Measurements from ENCODE around the gene ZNF90. TPM values are rescaled to one million over a fixed set of nuclear protein-coding genes. Genes with fewer than 3 reads are reported as not detected.
"Not testable (repeated sequence)": the region's sequence is repeated elsewhere in the genome, so short reads cannot be mapped to it uniquely, and the experiment has no call there.

The ZNF90 gene
- total and polyA plus RNA-seq, 7 donors = 0.10 to 0.45 (median 0.26) TPM; not detected in 1

- intact Hi-C loops (cut with DNase I) = no loop called here
- TF ChIP-seq CTCF (IDR thresholded peaks at IDR 0.05) = no peak
- Histone ChIP-seq H3K36me3 (ENCODE audit: insufficient read depth in 1 of 2, low read depth in 1 of 2) (no peaks in the 10 kb centered on the region), H3K9me3 (no peaks in the 10 kb centered on the region), H3K27ac (no peak overlapping the region), H3K27me3 (ENCODE audit: insufficient read depth in 3 of 3, low read length in 2 of 3) (no peaks in the 10 kb centered on the region), H3K4me3 (no peak overlapping the region), H3K4me1 (no peaks in the 10 kb centered on the region)
- ATAC-seq (no peak), DNase-seq (no peak)
- WGBS, 3 donors = 87 to 89% (median 87%) methylated on average over 5 of the region's 5 CpGs
These were observed 4.9 kb upstream of the ZNF90 start for GRCh38 chr19:20072936-20073335.

- Histone ChIP-seq H3K4me1 (no peaks in the 10 kb centered on the region), H3K4me3 (peak overlapping the region; percentile 62), H3K9me3 (no peaks in the 10 kb centered on the region), H3K27me3 (ENCODE audit: insufficient read depth in 3 of 3, low read length in 2 of 3) (peaks cover 0 to 3% (median 0%) of the 10 kb centered on the region in 3 donors), H3K36me3 (ENCODE audit: insufficient read depth in 1 of 2, low read depth in 1 of 2) (no peaks in the 10 kb centered on the region), H3K27ac (no peak overlapping the region)
- intact Hi-C loops (cut with DNase I) = no loop called here
- WGBS, 3 donors = 1% methylated on average over 19 of the region's 19 CpGs
- TF ChIP-seq CTCF (IDR thresholded peaks at IDR 0.05) = no peak
- ATAC-seq = no peak
- peak in 1 of 2 donors; percentile 27 for DNase-seq
These were observed 806 bp downstream of the ZNF90 start for GRCh38 chr19:20078581-20079031.

GRCh38 chr19:20079476-20079875 lies 1.7 kb downstream of the ZNF90 start:
- no peak for DNase-seq
- no peak for ATAC-seq
- WGBS, 3 donors = 68 to 70% (median 69%) methylated on average over 8 of the region's 8 CpGs
- Histone ChIP-seq H3K4me1 (no peaks in the 10 kb centered on the region), H3K27me3 (ENCODE audit: insufficient read depth in 3 of 3, low read length in 2 of 3) (peaks cover 0 to 3% (median 0%) of the 10 kb centered on the region in 3 donors), H3K36me3 (ENCODE audit: insufficient read depth in 1 of 2, low read depth in 1 of 2) (no peaks in the 10 kb centered on the region), H3K27ac (no peak overlapping the region), H3K9me3 (no peaks in the 10 kb centered on the region), H3K4me3 (no peak overlapping the region)
- intact Hi-C loops (cut with DNase I) = no loop called here
- no peak for TF ChIP-seq CTCF (IDR thresholded peaks at IDR 0.05)

DNA sequence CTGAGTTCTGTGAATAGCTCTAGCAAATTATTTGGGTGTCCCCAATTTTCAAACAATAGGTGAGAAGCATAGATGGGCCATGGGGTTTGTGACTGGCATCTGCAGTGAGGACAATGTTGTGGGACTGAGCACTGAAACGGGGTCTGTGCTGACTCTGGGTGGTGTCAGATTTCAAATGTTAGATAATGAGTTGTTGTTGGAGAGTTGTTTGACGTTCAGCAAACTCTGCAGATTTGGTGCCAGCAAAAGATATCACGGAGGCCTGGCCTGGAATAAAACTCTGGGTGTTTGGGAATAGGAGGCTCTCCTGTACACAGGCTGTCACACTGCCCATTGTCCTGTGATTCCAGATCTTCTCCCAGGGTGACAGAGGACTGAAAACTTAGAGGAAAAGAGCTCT lies 2.9 kb downstream of the ZNF90 start:
- Histone ChIP-seq H3K27ac (no peak overlapping the region), H3K27me3 (ENCODE audit: insufficient read depth in 3 of 3, low read length in 2 of 3) (peaks cover 0 to 3% (median 0%) of the 10 kb centered on the region in 3 donors), H3K4me3 (no peak overlapping the region), H3K4me1 (no peaks in the 10 kb centered on the region), H3K36me3 (ENCODE audit: insufficient read depth in 1 of 2, low read depth in 1 of 2) (no peaks in the 10 kb centered on the region), H3K9me3 (no peaks in the 10 kb centered on the region)
- ATAC-seq (no peak), DNase-seq (no peak)
- no peak for TF ChIP-seq CTCF (IDR thresholded peaks at IDR 0.05)
- intact Hi-C loops (cut with DNase I) = no loop called here
- 36 to 52% (median 39%) methylated on average over 3 of the region's 3 CpGs for WGBS, 3 donors

GRCh38 chr19:20082232-20082833 lies 4.5 kb downstream of the ZNF90 start:
- H3K27ac ChIP-seq; H3K27me3 ChIP-seq (ENCODE audit: insufficient read depth in 3 of 3, low read length in 2 of 3); DNase-seq; intact Hi-C loops (cut with DNase I); H3K4me1 ChIP-seq; H3K36me3 ChIP-seq (ENCODE audit: insufficient read depth in 1 of 2, low read depth in 1 of 2); H3K4me3 ChIP-seq; H3K9me3 ChIP-seq; ATAC-seq: not testable (repeated sequence)
- WGBS, 3 donors = 58 to 68% (median 66%) methylated on average over 3 of the region's 3 CpGs

GRCh38 chr19:20082876-20083275 lies 5.1 kb downstream of the ZNF90 start:
- H3K27me3 ChIP-seq (ENCODE audit: insufficient read depth in 3 of 3, low read length in 2 of 3); DNase-seq; H3K4me1 ChIP-seq; H3K36me3 ChIP-seq (ENCODE audit: insufficient read depth in 1 of 2, low read depth in 1 of 2); ATAC-seq; H3K9me3 ChIP-seq; H3K4me3 ChIP-seq; intact Hi-C loops (cut with DNase I); H3K27ac ChIP-seq: not testable (repeated sequence)
- WGBS, 3 donors = 65 to 70% (median 66%) methylated on average over 7 of the region's 7 CpGs
